ENCODE results near the gene TENM3.

- TF ChIP-seq CTCF (IDR thresholded peaks at IDR 0.05; ENCODE audit: low read length) (no peak), EZH2 (IDR thresholded peaks at IDR 0.05; ENCODE audit: borderline replicate concordance, low read length) (no peak)
Observed at GRCh38 chr4:182549356-182549755, 306.2 kb downstream of the TENM3 start.
